Activated effector memory CD4-positive, alpha-beta T cell treated with anti-CD3 and anti-CD28 coated beads, Interleukin-2, amount 50 U/mL, for 16 hours (primary cell): Measurements from ENCODE around the gene MPC1.

ENCODE experiments used
- DNase-seq: peaks from one replicate; pipeline ENCODE4 v3.0.0-alpha.2; 2020

The MPC1 gene

GRCh38 chr6:166342349-166343149 is 40.2 kb downstream of the MPC1 start, which contains the start of gene SFT2D1:
Gene SFT2D1 (minus strand): TSS chr6:166342545. CDS start chr6:166342481, 64 bp downstream.
- DNase-seq: peak; percentile 92

GRCh38 chr6:166341977-166342348 is 40.8 kb downstream of the MPC1 start:
- no peak for DNase-seq

GRCh38 chr6:166341464-166341863 is 41.3 kb downstream of the MPC1 start:
- DNase-seq: no peak

- DNase-seq: no peak
These were observed 43.9 kb downstream of the MPC1 start for GRCh38 chr6:166338854-166339253.

GRCh38 chr6:166336847-166337246 is 45.9 kb downstream of the MPC1 start:
- no peak for DNase-seq

GRCh38 chr6:166335378-166336302 is 47.1 kb downstream of the MPC1 start:
- no peak for DNase-seq

- DNase-seq: no peak
These were observed 47.9 kb downstream of the MPC1 start for GRCh38 chr6:166334878-166335277.

GRCh38 chr6:166333172-166333995 is 49.4 kb downstream of the MPC1 start:
- DNase-seq: no peak

GRCh38 chr6:166331503-166332415 is 51.0 kb downstream of the MPC1 start:
- DNase-seq: no peak

- DNase-seq: no peak
These were observed 52.1 kb downstream of the MPC1 start for GRCh38 chr6:166330612-166331011.

- no peak for DNase-seq
These were observed 57.2 kb downstream of the MPC1 start for GRCh38 chr6:166325383-166326042.

GRCh38 chr6:166323395-166323794 is 59.3 kb downstream of the MPC1 start:
- no peak for DNase-seq

GRCh38 chr6:166318649-166319600 is 63.8 kb downstream of the MPC1 start:
- no peak for DNase-seq

- DNase-seq: no peak
These were observed 64.5 kb downstream of the MPC1 start for GRCh38 chr6:166318227-166318626.

GRCh38 chr6:166317261-166318212 is 65.2 kb downstream of the MPC1 start:
- DNase-seq: no peak

- no peak for DNase-seq
These were observed 67.3 kb downstream of the MPC1 start for GRCh38 chr6:166315436-166315835.
